Gastrocnemius medialis (tissue), 4 donors: ENCODE data around the gene AKAP6.

Experiments
- POLR2A ChIP-seq, 2 donors: fragments of 450-650 bp; IDR thresholded peaks; one replicate each; pipeline ENCODE4 v1.6.1; 2017; ENCODE audit warnings: antibody characterized with exemption in 2 of 2, mild to moderate bottlenecking in 2 of 2, moderate library complexity in 2 of 2
- TF ChIP-seq, protein P1 (sequence below), 5 experiments: fragments of 450-650 bp in 3 of 5; fragments of 200-600 bp in 2 of 5; sonication (generic) in 2 of 5; IDR thresholded peaks in 4 of 5; conservative IDR thresholded peaks in 1 of 5; 1 replicate in 4 of 5; 2 replicates in 1 of 5; pipeline ENCODE4 v1.5.1; 2016 to 2019; ENCODE audit warnings: antibody characterized with exemption in 5 of 5, mild to moderate bottlenecking in 3 of 5, moderate library complexity in 3 of 5

DNA sequence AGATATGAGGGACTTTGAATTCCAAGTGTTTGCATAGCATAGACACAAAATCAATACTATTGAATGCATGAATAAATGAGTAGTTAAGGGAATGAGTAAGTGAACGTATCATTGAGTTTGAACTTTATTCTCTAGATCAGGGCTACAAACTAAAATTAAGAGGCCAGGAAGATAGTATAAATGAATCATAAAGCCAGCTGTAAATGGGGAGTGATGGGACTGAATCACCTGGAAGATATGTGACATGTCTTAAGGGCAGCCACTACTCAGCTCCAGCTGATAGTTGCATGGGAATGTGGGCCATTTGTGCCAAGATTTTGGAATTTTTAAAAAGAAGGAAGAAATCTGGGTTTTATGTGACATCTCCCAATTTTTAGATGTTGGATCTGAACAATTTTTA lies 229.9 kb downstream of the AKAP6 start:
- TF ChIP-seq, protein P1, sequence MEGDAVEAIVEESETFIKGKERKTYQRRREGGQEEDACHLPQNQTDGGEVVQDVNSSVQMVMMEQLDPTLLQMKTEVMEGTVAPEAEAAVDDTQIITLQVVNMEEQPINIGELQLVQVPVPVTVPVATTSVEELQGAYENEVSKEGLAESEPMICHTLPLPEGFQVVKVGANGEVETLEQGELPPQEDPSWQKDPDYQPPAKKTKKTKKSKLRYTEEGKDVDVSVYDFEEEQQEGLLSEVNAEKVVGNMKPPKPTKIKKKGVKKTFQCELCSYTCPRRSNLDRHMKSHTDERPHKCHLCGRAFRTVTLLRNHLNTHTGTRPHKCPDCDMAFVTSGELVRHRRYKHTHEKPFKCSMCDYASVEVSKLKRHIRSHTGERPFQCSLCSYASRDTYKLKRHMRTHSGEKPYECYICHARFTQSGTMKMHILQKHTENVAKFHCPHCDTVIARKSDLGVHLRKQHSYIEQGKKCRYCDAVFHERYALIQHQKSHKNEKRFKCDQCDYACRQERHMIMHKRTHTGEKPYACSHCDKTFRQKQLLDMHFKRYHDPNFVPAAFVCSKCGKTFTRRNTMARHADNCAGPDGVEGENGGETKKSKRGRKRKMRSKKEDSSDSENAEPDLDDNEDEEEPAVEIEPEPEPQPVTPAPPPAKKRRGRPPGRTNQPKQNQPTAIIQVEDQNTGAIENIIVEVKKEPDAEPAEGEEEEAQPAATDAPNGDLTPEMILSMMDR (IDR thresholded peaks at IDR 0.05 in 4 of 5, conservative IDR thresholded peaks at IDR 0.05 in 1 of 5) = no peak
- TF ChIP-seq POLR2A (IDR thresholded peaks at IDR 0.05) = no peak
